ENCODE results near the gene EMD.

- TF ChIP-seq, protein P1, sequence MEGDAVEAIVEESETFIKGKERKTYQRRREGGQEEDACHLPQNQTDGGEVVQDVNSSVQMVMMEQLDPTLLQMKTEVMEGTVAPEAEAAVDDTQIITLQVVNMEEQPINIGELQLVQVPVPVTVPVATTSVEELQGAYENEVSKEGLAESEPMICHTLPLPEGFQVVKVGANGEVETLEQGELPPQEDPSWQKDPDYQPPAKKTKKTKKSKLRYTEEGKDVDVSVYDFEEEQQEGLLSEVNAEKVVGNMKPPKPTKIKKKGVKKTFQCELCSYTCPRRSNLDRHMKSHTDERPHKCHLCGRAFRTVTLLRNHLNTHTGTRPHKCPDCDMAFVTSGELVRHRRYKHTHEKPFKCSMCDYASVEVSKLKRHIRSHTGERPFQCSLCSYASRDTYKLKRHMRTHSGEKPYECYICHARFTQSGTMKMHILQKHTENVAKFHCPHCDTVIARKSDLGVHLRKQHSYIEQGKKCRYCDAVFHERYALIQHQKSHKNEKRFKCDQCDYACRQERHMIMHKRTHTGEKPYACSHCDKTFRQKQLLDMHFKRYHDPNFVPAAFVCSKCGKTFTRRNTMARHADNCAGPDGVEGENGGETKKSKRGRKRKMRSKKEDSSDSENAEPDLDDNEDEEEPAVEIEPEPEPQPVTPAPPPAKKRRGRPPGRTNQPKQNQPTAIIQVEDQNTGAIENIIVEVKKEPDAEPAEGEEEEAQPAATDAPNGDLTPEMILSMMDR (conservative IDR thresholded peaks at IDR 0.05; ENCODE audit: low read length) = no peak
- no peak for TF ChIP-seq EZH2phosphoT487 (IDR thresholded peaks at IDR 0.05; ENCODE audit: borderline replicate concordance)
Measured at GRCh38 chrX:154357205-154357604, 21.9 kb upstream of the EMD start.
